K562 (cell line): ENCODE measurements around the gene RIMKLA. TPM values are rescaled to one million over a fixed set of nuclear protein-coding genes. Genes with fewer than 3 reads are reported as not detected.

Experiments used
- ASH1L ChIP-seq: fragments of 450-650 bp; IDR thresholded peaks from 2 replicates; pipeline ENCODE4 v1.6.1; 2018; ENCODE audit warnings: borderline replicate concordance, mild to moderate bottlenecking, low read depth; ENCODE audit not compliant: partially characterized antibody
- EHMT2 ChIP-seq: fragments of 450-650 bp; IDR thresholded peaks from 2 replicates; pipeline ENCODE4 v1.6.1; 2018; ENCODE audit warnings: antibody characterized with exemption
- ETV1 ChIP-seq: fragments of 450-650 bp; conservative IDR thresholded peaks from 2 replicates; pipeline ENCODE4 v1.6.1; 2016; ENCODE audit warnings: missing genetic modification characterization, control low read depth, low read depth, missing compliant biosample characterization
- GABPA ChIP-seq: fragments of 200-800 bp; sonication (Bioruptor generic); conservative IDR thresholded peaks from 2 replicates; pipeline ENCODE4 v1.6.1; 2016; ENCODE audit warnings: low read depth, missing genetic modification characterization, missing compliant biosample characterization
- JUN ChIP-seq, 2 experiments: sonication (generic) in 1 of 2; formaldehyde crosslinking in 1 of 2; IDR thresholded peaks; 2 replicates each; pipeline versions ENCODE4 v1.6.1 to v1.8.0; 2012 to 2022; ENCODE audit warnings: borderline replicate concordance in 2 of 2, mild to moderate bottlenecking in 2 of 2, improper control_type of control experiment in 1 of 2, low read depth in 1 of 2, low read length in 1 of 2, missing genetic modification reagents in 1 of 2
- NR4A1 ChIP-seq, 2 experiments: fragments of 250-450 bp in 1 of 2; fragments of 450-650 bp in 1 of 2; sonication (Bioruptor Pico) in 1 of 2; IDR thresholded peaks; 2 replicates each; pipeline versions ENCODE4 v1.4.0 to v1.6.1; 2016 to 2020; ENCODE audit warnings: mild to moderate bottlenecking in 2 of 2, missing compliant biosample characterization in 1 of 2, missing genetic modification characterization in 1 of 2, moderate library complexity in 1 of 2
- PHF20 ChIP-seq: fragments of 450-650 bp; IDR thresholded peaks from 2 replicates; pipeline ENCODE4 v1.6.1; 2018; ENCODE audit not compliant: partially characterized antibody
- SUPT5H ChIP-seq: fragments of 450-650 bp; IDR thresholded peaks from 2 replicates; pipeline ENCODE4 v1.6.1; 2016
- ZNF3 ChIP-seq: fragments of 250-450 bp; sonication (Bioruptor Pico); IDR thresholded peaks from 2 replicates; pipeline ENCODE4 v1.5.0; 2021; ENCODE audit warnings: mild to moderate bottlenecking, moderate library complexity
- ZNF316 ChIP-seq: fragments of 450-650 bp; IDR thresholded peaks from 2 replicates; pipeline ENCODE4 v1.6.1; 2016
- polyA plus RNA-seq, 8 experiments: library from polyadenylated mRNA; depleted of rRNA in 4 of 8; stranded (reverse) in 5 of 8; unstranded in 3 of 8; fragments of >200 nt; fragmentation: Nextera tagmentation in 2 of 8; fragmentation: Illumina TruSeq in 1 of 8; extraction: Ambion mirVana in 2 of 8; extraction: Trizol in 1 of 8; gene quantifications; 2 replicates each; pipeline versions ENCODE4 v1.2.1 to v1.2.3, GENCODE V29; 2011 to 2014; ENCODE audit warnings: inconsistent platforms in 1 of 8, missing spikeins in 1 of 8
- total RNA-seq, 7 experiments: library from RNA; depleted of rRNA in 6 of 7; stranded (reverse); fragments of >200 nt in 6 of 7; fragmentation: Illumina TruSeq in 2 of 7; extraction: Trizol in 2 of 7; gene quantifications; 2 replicates each; pipeline versions ENCODE4 v1.2.1 to v1.2.3, GENCODE V29; 2011 to 2021; ENCODE audit warnings: low replicate concordance in 1 of 7
- TF ChIP-seq, protein P1 (sequence below): sonication (generic); formaldehyde crosslinking; IDR thresholded peaks from 2 replicates; pipeline ENCODE4 v1.8.1; 2023; ENCODE audit warnings: mild to moderate bottlenecking, missing genetic modification reagents
- TF ChIP-seq, protein P2 (sequence below), 2 experiments: fragments of 450-650 bp; formaldehyde crosslinking in 1 of 2; IDR thresholded peaks; 2 replicates each; pipeline versions ENCODE4 v1.4.0 to v1.6.1; 2014 to 2020; ENCODE audit warnings: mild to moderate bottlenecking in 2 of 2, borderline replicate concordance in 1 of 2, low read depth in 1 of 2
- TF ChIP-seq, protein P3 (sequence below): sonication (generic); formaldehyde crosslinking; IDR thresholded peaks from 2 replicates; pipeline ENCODE4 v1.8.1; 2023; ENCODE audit warnings: mild to moderate bottlenecking, missing genetic modification reagents

Gene RIMKLA
- total and polyA plus RNA-seq, 9 of the 15 experiments (the other 6 are each of a cell fraction or from before 2014, with no cell fraction given), result 0.02 TPM; not detected in 8

DNA sequence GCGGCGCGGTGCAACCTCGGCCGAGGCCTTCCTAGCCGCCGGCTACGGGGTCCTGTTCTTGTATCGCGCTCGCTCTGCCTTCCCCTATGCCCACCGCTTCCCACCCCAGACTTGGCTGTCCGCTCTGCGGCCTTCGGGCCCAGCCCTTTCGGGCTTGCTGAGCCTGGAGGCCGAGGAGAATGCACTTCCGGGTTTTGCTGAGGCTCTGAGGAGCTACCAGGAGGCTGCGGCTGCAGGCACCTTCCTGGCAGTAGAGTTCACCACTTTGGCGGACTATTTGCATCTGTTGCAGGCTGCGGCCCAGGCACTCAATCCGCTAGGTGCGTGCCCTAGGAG is 76.1 kb downstream of the RIMKLA start (continued):
- no peak for TF ChIP-seq ZNF316
- TF ChIP-seq, protein P1, sequence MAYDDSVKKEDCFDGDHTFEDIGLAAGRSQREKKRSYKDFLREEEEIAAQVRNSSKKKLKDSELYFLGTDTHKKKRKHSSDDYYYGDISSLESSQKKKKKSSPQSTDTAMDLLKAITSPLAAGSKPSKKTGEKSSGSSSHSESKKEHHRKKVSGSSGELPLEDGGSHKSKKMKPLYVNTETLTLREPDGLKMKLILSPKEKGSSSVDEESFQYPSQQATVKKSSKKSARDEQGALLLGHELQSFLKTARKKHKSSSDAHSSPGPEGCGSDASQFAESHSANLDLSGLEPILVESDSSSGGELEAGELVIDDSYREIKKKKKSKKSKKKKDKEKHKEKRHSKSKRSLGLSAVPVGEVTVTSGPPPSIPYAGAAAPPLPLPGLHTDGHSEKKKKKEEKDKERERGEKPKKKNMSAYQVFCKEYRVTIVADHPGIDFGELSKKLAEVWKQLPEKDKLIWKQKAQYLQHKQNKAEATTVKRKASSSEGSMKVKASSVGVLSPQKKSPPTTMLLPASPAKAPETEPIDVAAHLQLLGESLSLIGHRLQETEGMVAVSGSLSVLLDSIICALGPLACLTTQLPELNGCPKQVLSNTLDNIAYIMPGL (CRISPR knock-in tag), result peak; percentile 73; the same call in 1 of the 2 replicates
- TF ChIP-seq, protein P2, sequence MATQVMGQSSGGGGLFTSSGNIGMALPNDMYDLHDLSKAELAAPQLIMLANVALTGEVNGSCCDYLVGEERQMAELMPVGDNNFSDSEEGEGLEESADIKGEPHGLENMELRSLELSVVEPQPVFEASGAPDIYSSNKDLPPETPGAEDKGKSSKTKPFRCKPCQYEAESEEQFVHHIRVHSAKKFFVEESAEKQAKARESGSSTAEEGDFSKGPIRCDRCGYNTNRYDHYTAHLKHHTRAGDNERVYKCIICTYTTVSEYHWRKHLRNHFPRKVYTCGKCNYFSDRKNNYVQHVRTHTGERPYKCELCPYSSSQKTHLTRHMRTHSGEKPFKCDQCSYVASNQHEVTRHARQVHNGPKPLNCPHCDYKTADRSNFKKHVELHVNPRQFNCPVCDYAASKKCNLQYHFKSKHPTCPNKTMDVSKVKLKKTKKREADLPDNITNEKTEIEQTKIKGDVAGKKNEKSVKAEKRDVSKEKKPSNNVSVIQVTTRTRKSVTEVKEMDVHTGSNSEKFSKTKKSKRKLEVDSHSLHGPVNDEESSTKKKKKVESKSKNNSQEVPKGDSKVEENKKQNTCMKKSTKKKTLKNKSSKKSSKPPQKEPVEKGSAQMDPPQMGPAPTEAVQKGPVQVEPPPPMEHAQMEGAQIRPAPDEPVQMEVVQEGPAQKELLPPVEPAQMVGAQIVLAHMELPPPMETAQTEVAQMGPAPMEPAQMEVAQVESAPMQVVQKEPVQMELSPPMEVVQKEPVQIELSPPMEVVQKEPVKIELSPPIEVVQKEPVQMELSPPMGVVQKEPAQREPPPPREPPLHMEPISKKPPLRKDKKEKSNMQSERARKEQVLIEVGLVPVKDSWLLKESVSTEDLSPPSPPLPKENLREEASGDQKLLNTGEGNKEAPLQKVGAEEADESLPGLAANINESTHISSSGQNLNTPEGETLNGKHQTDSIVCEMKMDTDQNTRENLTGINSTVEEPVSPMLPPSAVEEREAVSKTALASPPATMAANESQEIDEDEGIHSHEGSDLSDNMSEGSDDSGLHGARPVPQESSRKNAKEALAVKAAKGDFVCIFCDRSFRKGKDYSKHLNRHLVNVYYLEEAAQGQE (IDR thresholded peaks at IDR 0.05; ENCODE audit: borderline replicate concordance), result no peak
- TF ChIP-seq, protein P2 (CRISPR knock-in tag; IDR thresholded peaks at IDR 0.05; ENCODE audit: low read depth), result no peak
- peak; percentile 64; the same call in 1 of the 2 replicates for TF ChIP-seq GABPA (tag)
- TF ChIP-seq ZNF3 (CRISPR knock-in tag), result no peak
- peak; percentile 99 for TF ChIP-seq PHF20
- peak; percentile 49; the same call in 1 of the 2 replicates for TF ChIP-seq SUPT5H
- peak; percentile 42 for TF ChIP-seq ASH1L
- TF ChIP-seq, protein P3, sequence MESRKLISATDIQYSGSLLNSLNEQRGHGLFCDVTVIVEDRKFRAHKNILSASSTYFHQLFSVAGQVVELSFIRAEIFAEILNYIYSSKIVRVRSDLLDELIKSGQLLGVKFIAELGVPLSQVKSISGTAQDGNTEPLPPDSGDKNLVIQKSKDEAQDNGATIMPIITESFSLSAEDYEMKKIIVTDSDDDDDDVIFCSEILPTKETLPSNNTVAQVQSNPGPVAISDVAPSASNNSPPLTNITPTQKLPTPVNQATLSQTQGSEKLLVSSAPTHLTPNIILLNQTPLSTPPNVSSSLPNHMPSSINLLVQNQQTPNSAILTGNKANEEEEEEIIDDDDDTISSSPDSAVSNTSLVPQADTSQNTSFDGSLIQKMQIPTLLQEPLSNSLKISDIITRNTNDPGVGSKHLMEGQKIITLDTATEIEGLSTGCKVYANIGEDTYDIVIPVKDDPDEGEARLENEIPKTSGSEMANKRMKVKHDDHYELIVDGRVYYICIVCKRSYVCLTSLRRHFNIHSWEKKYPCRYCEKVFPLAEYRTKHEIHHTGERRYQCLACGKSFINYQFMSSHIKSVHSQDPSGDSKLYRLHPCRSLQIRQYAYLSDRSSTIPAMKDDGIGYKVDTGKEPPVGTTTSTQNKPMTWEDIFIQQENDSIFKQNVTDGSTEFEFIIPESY (CRISPR knock-in tag), result no peak
- TF ChIP-seq JUN (IDR thresholded peaks at IDR 0.05; ENCODE audit: borderline replicate concordance, low read depth, low read length), result no peak
- TF ChIP-seq JUN (CRISPR knock-in tag; IDR thresholded peaks at IDR 0.05; ENCODE audit: borderline replicate concordance), result no peak
- 0 out of 2 replicates have a peak, but pooled peaks have one; percentile 10 for TF ChIP-seq NR4A1 (CRISPR knock-in tag; IDR thresholded peaks at IDR 0.05)
- TF ChIP-seq NR4A1 (tag; IDR thresholded peaks at IDR 0.05), result no peak
- 0 out of 2 replicates have a peak, but pooled peaks have one; percentile 13 for TF ChIP-seq EHMT2
- peak; percentile 51; the same call in 1 of the 2 replicates for TF ChIP-seq ETV1 (tag)
